Epithelial cell of proximal tubule (primary cell): ENCODE measurements around the gene PYM1. TPM values are rescaled to one million over a fixed set of nuclear protein-coding genes. Genes with fewer than 3 reads are reported as not detected.
A peak's percentile ranks its signal among the peaks of the same experiment; 100 is the strongest.

Experiments used
- DNase-seq: peaks from one replicate; pipeline ENCODE4 v3.0.0-alpha.2; 2011; ENCODE audit warnings: low read depth
- H3K4me3 ChIP-seq: 2 replicates; pipeline ENCODE4 v1.5.1; 2011; ENCODE audit warnings: low read depth, mild to moderate bottlenecking, low read length
- total RNA-seq: library from RNA; depleted of rRNA; stranded (reverse); fragments of >200 nt; gene quantifications from 2 replicates; pipeline ENCODE4 v1.2.3, GENCODE V29; 2015
- TF ChIP-seq, protein P1 (sequence below): conservative IDR thresholded peaks from 2 replicates; pipeline ENCODE4 v1.5.1; 2012; ENCODE audit warnings: low read depth, mild to moderate bottlenecking, low read length

PYM1 gene
- total RNA-seq, 1 donor from 2014 or later = 56.0 TPM

- TF ChIP-seq, protein P1, sequence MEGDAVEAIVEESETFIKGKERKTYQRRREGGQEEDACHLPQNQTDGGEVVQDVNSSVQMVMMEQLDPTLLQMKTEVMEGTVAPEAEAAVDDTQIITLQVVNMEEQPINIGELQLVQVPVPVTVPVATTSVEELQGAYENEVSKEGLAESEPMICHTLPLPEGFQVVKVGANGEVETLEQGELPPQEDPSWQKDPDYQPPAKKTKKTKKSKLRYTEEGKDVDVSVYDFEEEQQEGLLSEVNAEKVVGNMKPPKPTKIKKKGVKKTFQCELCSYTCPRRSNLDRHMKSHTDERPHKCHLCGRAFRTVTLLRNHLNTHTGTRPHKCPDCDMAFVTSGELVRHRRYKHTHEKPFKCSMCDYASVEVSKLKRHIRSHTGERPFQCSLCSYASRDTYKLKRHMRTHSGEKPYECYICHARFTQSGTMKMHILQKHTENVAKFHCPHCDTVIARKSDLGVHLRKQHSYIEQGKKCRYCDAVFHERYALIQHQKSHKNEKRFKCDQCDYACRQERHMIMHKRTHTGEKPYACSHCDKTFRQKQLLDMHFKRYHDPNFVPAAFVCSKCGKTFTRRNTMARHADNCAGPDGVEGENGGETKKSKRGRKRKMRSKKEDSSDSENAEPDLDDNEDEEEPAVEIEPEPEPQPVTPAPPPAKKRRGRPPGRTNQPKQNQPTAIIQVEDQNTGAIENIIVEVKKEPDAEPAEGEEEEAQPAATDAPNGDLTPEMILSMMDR = no peak
- no peak overlapping the region for H3K4me3 ChIP-seq
- no peak for DNase-seq
Measured at GRCh38 chr12:55957106-55957859, 29.6 kb upstream of the PYM1 start.

DNA sequence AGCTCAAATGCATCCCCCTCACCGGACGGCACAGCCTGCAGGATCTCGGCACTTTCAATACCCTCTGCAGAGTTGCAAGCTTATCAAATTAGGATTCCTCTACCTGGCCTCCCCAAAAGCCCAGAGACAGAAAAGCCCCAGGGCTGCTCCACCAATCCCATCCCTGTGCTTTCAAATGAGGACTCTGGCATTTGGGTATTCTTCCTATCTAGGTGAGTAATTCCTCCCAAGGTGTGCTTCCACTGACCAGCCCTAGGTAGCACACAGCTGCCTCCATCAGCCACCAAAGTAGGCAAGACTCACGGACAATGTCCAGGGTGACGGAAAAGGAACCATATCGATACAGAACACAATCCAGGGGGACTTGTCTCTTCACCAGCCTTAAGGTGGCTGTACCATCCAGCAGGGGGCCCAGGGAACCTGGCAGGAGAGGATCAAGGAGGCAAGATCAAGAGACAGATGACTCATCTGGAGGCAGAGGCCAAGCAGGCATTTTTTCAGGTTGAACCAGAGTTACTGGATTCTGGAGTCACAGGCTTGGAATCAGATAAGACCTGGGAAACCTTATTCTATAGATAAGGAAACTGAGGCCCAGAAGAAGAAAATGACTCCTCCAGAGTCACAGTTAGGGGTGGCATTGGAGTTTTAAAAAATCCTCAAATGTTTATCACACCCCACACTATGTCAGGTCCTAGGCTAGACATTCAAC lies 28.3 kb upstream of the PYM1 start:
- no peak overlapping the region for H3K4me3 ChIP-seq
- TF ChIP-seq, protein P1 = peak; percentile 87
- peak; percentile 44 for DNase-seq

- DNase-seq = no peak
- no peak overlapping the region for H3K4me3 ChIP-seq
- TF ChIP-seq, protein P1 = no peak
Measured at GRCh38 chr12:55955344-55955743, 27.6 kb upstream of the PYM1 start.

DNA sequence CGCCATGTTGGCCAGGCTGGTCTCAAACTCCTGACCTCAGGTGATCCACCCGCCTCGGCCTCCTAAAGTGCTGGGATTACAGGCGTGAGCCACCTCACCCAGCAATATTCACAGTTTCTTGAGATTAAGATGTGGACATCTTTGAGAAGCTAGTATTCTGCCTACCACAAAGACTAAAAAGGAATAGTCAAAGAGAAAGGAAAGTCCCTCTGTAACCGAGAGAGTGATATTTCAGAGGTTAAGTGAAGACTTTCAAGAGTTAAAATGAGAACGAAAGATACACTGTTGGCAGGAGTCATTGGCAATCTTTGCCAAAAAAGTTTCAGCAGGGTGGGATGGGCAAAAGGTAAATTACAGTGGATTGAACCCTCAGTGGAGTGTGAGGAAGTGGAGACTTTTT lies 18.9 kb upstream of the PYM1 start:
- H3K4me3 ChIP-seq = no peak overlapping the region
- TF ChIP-seq, protein P1 = no peak
- no peak for DNase-seq

DNA sequence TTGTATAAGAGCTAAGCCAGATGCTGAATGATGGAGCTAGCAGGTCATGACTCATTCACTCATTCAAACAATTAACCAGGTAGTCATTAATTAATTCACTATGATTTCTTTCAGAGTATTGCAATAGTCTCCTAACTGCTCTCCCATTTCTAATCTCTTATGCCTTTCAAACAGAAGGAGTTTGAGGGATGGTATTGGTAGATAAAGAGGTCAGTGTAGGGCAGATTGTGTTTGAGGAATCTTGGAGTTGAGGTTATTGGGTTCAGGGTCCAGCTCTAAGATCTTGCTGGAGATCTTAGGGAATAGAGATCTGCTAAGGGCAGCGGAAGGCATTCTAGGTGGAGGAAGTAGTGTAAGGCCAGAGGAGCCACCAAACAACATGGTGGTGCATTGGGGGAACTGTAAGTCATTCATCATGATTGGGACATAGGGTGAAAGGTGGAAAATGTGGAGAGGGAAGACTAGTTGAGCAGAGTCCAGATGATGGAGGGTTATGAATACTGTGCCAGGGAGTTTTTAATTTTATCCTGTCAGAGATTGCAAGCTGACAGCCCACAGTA lies 15.0 kb upstream of the PYM1 start:
- DNase-seq = no peak
- TF ChIP-seq, protein P1 = no peak
- H3K4me3 ChIP-seq = no peak overlapping the region

GRCh38 chr12:55942055-55942454 lies 14.4 kb upstream of the PYM1 start:
- TF ChIP-seq, protein P1 = no peak
- DNase-seq = no peak
- H3K4me3 ChIP-seq = no peak overlapping the region
